HEK293 (cell line): Measurements from ENCODE around the gene GSS.

ENCODE experiments used
- AEBP2 ChIP-seq: fragments of 450-650 bp; formaldehyde crosslinking; IDR thresholded peaks from 2 replicates; pipeline ENCODE4 v1.5.1; 2016; ENCODE audit warnings: missing biosample characterization, missing genetic modification characterization, borderline replicate concordance
- FEZF1 ChIP-seq: fragments of 450-650 bp; formaldehyde crosslinking; IDR thresholded peaks from 2 replicates; pipeline ENCODE4 v1.5.1; 2016; ENCODE audit warnings: missing biosample characterization, missing genetic modification characterization
- HOXC10 ChIP-seq: sonication (generic); formaldehyde crosslinking; IDR thresholded peaks from 2 replicates; pipeline ENCODE4 v1.8.1; 2023; ENCODE audit warnings: mild to moderate bottlenecking, missing genetic modification reagents
- INSM2 ChIP-seq: fragments of 450-650 bp; formaldehyde crosslinking; IDR thresholded peaks from 2 replicates; pipeline ENCODE4 v1.5.1; 2016; ENCODE audit warnings: missing biosample characterization, missing genetic modification characterization
- SALL2 ChIP-seq: fragments of 450-650 bp; formaldehyde crosslinking; IDR thresholded peaks from 2 replicates; pipeline ENCODE4 v1.5.0; 2017; ENCODE audit warnings: missing biosample characterization, mild to moderate bottlenecking, missing genetic modification characterization, borderline replicate concordance
- ZBTB10 ChIP-seq: fragments of 450-650 bp; formaldehyde crosslinking; IDR thresholded peaks from 2 replicates; pipeline ENCODE4 v1.5.1; 2016; ENCODE audit warnings: missing biosample characterization, missing genetic modification characterization
- ZBTB17 ChIP-seq: fragments of 450-650 bp; formaldehyde crosslinking; IDR thresholded peaks from 2 replicates; pipeline ENCODE4 v1.5.1; 2016; ENCODE audit warnings: missing biosample characterization, missing genetic modification characterization
- ZBTB20 ChIP-seq: fragments of 450-650 bp; formaldehyde crosslinking; IDR thresholded peaks from 2 replicates; pipeline ENCODE4 v1.5.1; 2016; ENCODE audit warnings: missing biosample characterization, missing genetic modification characterization
- ZNF112 ChIP-seq: fragments of 450-650 bp; formaldehyde crosslinking; IDR thresholded peaks from 2 replicates; pipeline ENCODE4 v1.5.0; 2017; ENCODE audit warnings: missing biosample characterization, missing genetic modification characterization
- ZNF174 ChIP-seq: fragments of 450-650 bp; formaldehyde crosslinking; IDR thresholded peaks from 2 replicates; pipeline ENCODE4 v1.5.0; 2017; ENCODE audit warnings: missing biosample characterization, mild to moderate bottlenecking, missing genetic modification characterization
- ZNF2 ChIP-seq: fragments of 450-650 bp; formaldehyde crosslinking; IDR thresholded peaks from 2 replicates; pipeline ENCODE4 v1.5.1; 2016; ENCODE audit warnings: missing biosample characterization, missing genetic modification characterization
- ZNF214 ChIP-seq: fragments of 450-650 bp; formaldehyde crosslinking; IDR thresholded peaks from 2 replicates; pipeline ENCODE4 v1.5.1; 2017; ENCODE audit warnings: missing biosample characterization, mild to moderate bottlenecking, missing genetic modification characterization, borderline replicate concordance
- ZNF26 ChIP-seq: fragments of 450-650 bp; formaldehyde crosslinking; IDR thresholded peaks from 2 replicates; pipeline ENCODE4 v1.5.1; 2016; ENCODE audit warnings: missing biosample characterization, missing genetic modification characterization
- ZNF366 ChIP-seq: fragments of 450-650 bp; formaldehyde crosslinking; conservative IDR thresholded peaks from 2 replicates; pipeline ENCODE4 v1.5.1; 2016; ENCODE audit warnings: missing biosample characterization, missing genetic modification characterization
- ZNF510 ChIP-seq: fragments of 450-650 bp; formaldehyde crosslinking; IDR thresholded peaks from 2 replicates; pipeline ENCODE4 v1.5.1; 2018; ENCODE audit warnings: mild to moderate bottlenecking, missing genetic modification characterization, missing biosample characterization; ENCODE audit not compliant: insufficient replicate concordance
- ZNF514 ChIP-seq: fragments of 450-650 bp; formaldehyde crosslinking; IDR thresholded peaks from 2 replicates; pipeline ENCODE4 v1.5.1; 2016; ENCODE audit warnings: missing biosample characterization, missing genetic modification characterization
- ZNF558 ChIP-seq: fragments of 450-650 bp; formaldehyde crosslinking; IDR thresholded peaks from 2 replicates; pipeline ENCODE4 v1.5.1; 2016; ENCODE audit warnings: missing biosample characterization, missing genetic modification characterization
- ZNF621 ChIP-seq: fragments of 450-650 bp; formaldehyde crosslinking; IDR thresholded peaks from 2 replicates; pipeline ENCODE4 v1.5.1; 2017; ENCODE audit warnings: missing biosample characterization, missing genetic modification characterization
- ZNF629 ChIP-seq: fragments of 450-650 bp; formaldehyde crosslinking; IDR thresholded peaks from 2 replicates; pipeline ENCODE4 v1.5.1; 2017; ENCODE audit warnings: missing biosample characterization, missing genetic modification characterization
- ZNF747 ChIP-seq: fragments of 450-650 bp; formaldehyde crosslinking; IDR thresholded peaks from 2 replicates; pipeline ENCODE4 v1.5.1; 2016; ENCODE audit warnings: missing biosample characterization, missing genetic modification characterization
- ZNF776 ChIP-seq: fragments of 450-650 bp; formaldehyde crosslinking; IDR thresholded peaks from 2 replicates; pipeline ENCODE4 v1.5.0; 2017; ENCODE audit warnings: missing biosample characterization, missing genetic modification characterization, borderline replicate concordance
- TF ChIP-seq, protein P1 (sequence below): fragments of 450-650 bp; formaldehyde crosslinking; IDR thresholded peaks from 2 replicates; pipeline ENCODE4 v1.5.1; 2016; ENCODE audit warnings: missing biosample characterization, missing genetic modification characterization
- TF ChIP-seq, protein P2 (sequence below): fragments of 450-650 bp; formaldehyde crosslinking; conservative IDR thresholded peaks from 2 replicates; pipeline ENCODE4 v1.5.1; 2016; ENCODE audit warnings: low read depth, missing biosample characterization, missing genetic modification characterization

GSS gene

GRCh38 chr20:34955231-34956040, at the start of gene GSS, which contains the start of gene MYH7B (continued):
- TF ChIP-seq ZNF514 (tag by site-specific recombination) (no peak), SALL2 (tag by site-specific recombination) (no peak), ZNF747 (tag by site-specific recombination) (no peak), ZNF776 (tag by site-specific recombination) (no peak), ZNF558 (tag by site-specific recombination) (peak; percentile 79; the same call in 1 of the 2 replicates), ZNF366 (peak; percentile 65; the same call in 1 of the 2 replicates), HOXC10 (CRISPR knock-in tag) (no peak), ZNF214 (tag by site-specific recombination) (no peak), ZBTB10 (tag by site-specific recombination) (peak; percentile 51), ZNF112 (tag by site-specific recombination) (no peak), ZNF510 (no peak), ZNF2 (tag by site-specific recombination) (peak; percentile 85; the same call in 1 of the 2 replicates), ZNF621 (tag by site-specific recombination) (no peak), ZNF174 (tag by site-specific recombination) (no peak), ZBTB20 (tag by site-specific recombination) (peak; percentile 96), ZNF629 (tag by site-specific recombination) (peak; percentile 77), AEBP2 (tag by site-specific recombination) (no peak), INSM2 (tag by site-specific recombination) (peak; percentile 49), ZBTB17 (tag by site-specific recombination) (peak; percentile 94), ZNF26 (tag by site-specific recombination) (no peak), FEZF1 (0 out of 2 replicates have a peak, but pooled peaks have one; percentile 19)
- TF ChIP-seq, protein P1, sequence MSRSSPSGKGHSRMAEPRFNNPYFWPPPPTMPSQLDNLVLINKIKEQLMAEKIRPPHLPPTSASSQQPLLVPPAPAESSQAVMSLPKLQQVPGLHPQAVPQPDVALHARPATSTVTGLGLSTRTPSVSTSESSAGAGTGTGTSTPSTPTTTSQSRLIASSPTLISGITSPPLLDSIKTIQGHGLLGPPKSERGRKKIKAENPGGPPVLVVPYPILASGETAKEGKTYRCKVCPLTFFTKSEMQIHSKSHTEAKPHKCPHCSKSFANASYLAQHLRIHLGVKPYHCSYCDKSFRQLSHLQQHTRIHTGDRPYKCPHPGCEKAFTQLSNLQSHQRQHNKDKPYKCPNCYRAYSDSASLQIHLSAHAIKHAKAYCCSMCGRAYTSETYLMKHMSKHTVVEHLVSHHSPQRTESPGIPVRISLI (tag by site-specific recombination), result no peak
- TF ChIP-seq, protein P2, sequence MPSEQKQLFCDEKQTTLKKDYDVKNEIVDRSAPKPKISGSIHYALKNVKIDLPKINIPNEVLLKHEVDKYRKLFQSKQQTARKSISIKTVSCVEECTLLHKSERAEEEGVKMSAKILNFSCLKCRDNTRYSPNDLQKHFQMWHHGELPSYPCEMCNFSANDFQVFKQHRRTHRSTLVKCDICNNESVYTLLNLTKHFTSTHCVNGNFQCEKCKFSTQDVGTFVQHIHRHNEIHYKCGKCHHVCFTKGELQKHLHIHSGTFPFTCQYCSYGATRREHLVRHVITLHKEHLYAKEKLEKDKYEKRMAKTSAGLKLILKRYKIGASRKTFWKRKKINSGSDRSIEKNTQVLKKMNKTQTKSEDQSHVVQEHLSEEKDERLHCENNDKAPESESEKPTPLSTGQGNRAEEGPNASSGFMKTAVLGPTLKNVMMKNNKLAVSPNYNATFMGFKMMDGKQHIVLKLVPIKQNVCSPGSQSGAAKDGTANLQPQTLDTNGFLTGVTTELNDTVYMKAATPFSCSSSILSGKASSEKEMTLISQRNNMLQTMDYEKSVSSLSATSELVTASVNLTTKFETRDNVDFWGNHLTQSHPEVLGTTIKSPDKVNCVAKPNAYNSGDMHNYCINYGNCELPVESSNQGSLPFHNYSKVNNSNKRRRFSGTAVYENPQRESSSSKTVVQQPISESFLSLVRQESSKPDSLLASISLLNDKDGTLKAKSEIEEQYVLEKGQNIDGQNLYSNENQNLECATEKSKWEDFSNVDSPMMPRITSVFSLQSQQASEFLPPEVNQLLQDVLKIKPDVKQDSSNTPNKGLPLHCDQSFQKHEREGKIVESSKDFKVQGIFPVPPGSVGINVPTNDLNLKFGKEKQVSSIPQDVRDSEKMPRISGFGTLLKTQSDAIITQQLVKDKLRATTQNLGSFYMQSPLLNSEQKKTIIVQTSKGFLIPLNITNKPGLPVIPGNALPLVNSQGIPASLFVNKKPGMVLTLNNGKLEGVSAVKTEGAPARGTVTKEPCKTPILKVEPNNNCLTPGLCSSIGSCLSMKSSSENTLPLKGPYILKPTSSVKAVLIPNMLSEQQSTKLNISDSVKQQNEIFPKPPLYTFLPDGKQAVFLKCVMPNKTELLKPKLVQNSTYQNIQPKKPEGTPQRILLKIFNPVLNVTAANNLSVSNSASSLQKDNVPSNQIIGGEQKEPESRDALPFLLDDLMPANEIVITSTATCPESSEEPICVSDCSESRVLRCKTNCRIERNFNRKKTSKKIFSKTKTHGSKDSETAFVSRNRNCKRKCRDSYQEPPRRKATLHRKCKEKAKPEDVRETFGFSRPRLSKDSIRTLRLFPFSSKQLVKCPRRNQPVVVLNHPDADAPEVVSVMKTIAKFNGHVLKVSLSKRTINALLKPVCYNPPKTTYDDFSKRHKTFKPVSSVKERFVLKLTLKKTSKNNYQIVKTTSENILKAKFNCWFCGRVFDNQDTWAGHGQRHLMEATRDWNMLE (tag by site-specific recombination), result peak; percentile 27
